ENCODE results near the gene SH3GL3. TPM values are rescaled to one million over a fixed set of nuclear protein-coding genes. Genes with fewer than 3 reads are reported as not detected.
A peak's percentile ranks its signal among the peaks of the same experiment; 100 is the strongest.

The SH3GL3 gene
- total and polyA plus RNA-seq, 5 donors = 0.88 to 4.1 (median 2.0) TPM

- intact Hi-C loops (cut with DNase I) = loop anchor here in 2 of 4 donors (5.0 to 10.0 kb wide), 3 partner anchors 85 to 88 kb away; no protein-coding TSS in a partner anchor
- ATAC-seq = peak; percentile 31 to 38
- H3K4me3 ChIP-seq (ENCODE audit: low read length) = no peak overlapping the region
- peaks cover 16% of the 10 kb centered on the region for H3K4me1 ChIP-seq (ENCODE audit: control insufficient read depth, insufficient read depth, low read length)
- DNase-seq = no peak
- H3K27ac ChIP-seq (ENCODE audit: low read length) = no peak overlapping the region
- H3K9me3 ChIP-seq (ENCODE audit: control insufficient read depth, low read length) = no peaks in the 10 kb centered on the region
- WGBS = 55% methylated on average over 1 of the region's 1 CpG
- no peaks in the 10 kb centered on the region for H3K27me3 ChIP-seq (ENCODE audit: control insufficient read depth, insufficient read depth)
Observed at GRCh38 chr15:83659417-83659812, 212.3 kb downstream of the SH3GL3 start.

- intact Hi-C loops (cut with DNase I) = no loop called here
- 48% methylated on average over 3 of the region's 3 CpGs for WGBS
- H3K27ac ChIP-seq (ENCODE audit: low read length) = no peak overlapping the region
Observed at GRCh38 chr15:83665480-83665879, 218.3 kb downstream of the SH3GL3 start.

More at GRCh38 chr15:83665480-83665879, 218.3 kb downstream of the SH3GL3 start:
- DNase-seq (no peak), ATAC-seq (no peak)
- Histone ChIP-seq H3K27me3 (ENCODE audit: control insufficient read depth, insufficient read depth) (no peaks in the 10 kb centered on the region), H3K4me3 (ENCODE audit: low read length) (no peak overlapping the region), H3K9me3 (ENCODE audit: control insufficient read depth, low read length) (no peaks in the 10 kb centered on the region), H3K4me1 (ENCODE audit: control insufficient read depth, insufficient read depth, low read length) (no peaks in the 10 kb centered on the region)

Other genes with a start within 250 kb of the SH3GL3 start
- gene HDGFL3, start 239.5 kb upstream of the SH3GL3 start, total RNA-seq = 10 to 100 TPM; 34.1 to 45.2 (median 36.4) TPM
- 17.0 TPM for gene HDGFL3, start 239.5 kb upstream of the SH3GL3 start, polyA plus RNA-seq
- 1 to 10 TPM in 3 of 4 donors, under 1 TPM in 1; 0.79 to 2.3 (median 1.8) TPM for gene BNC1, start 162.7 kb upstream of the SH3GL3 start, total RNA-seq
- 0.34 TPM for gene BNC1, start 162.7 kb upstream of the SH3GL3 start, polyA plus RNA-seq
- 10 to 100 TPM; 31.3 to 50.2 (median 47.1) TPM for gene ADAMTSL3, start 206.8 kb downstream of the SH3GL3 start, total RNA-seq
- 4.7 TPM for gene ADAMTSL3, start 206.8 kb downstream of the SH3GL3 start, polyA plus RNA-seq